Kidney epithelial cell (primary cell): ENCODE data around the gene DEPDC1. TPM values are rescaled to one million over a fixed set of nuclear protein-coding genes. Genes with fewer than 3 reads are reported as not detected.

Source experiments
- DNase-seq: peaks from one replicate; pipeline ENCODE4 v3.0.0-alpha.2; 2010; ENCODE audit warnings: low read depth
- H3K27me3 ChIP-seq: 2 replicates; pipeline ENCODE4 v1.6.0; 2011; ENCODE audit warnings: low read length; ENCODE audit not compliant: control insufficient read depth, insufficient read depth
- H3K36me3 ChIP-seq: 2 replicates; pipeline ENCODE4 v1.5.1; 2011; ENCODE audit warnings: low read length; ENCODE audit not compliant: control insufficient read depth, insufficient read depth
- H3K4me3 ChIP-seq: 2 replicates; pipeline ENCODE4 v1.5.1; 2011; ENCODE audit warnings: low read depth, mild to moderate bottlenecking, control low read depth, low read length
- total RNA-seq: library from RNA; depleted of rRNA; stranded (reverse); fragments of >200 nt; gene quantifications from 2 replicates; pipeline ENCODE4 v1.2.3, GENCODE V29; 2015
- TF ChIP-seq, protein P1 (sequence below): IDR thresholded peaks from 2 replicates; pipeline ENCODE4 v1.5.1; 2011; ENCODE audit warnings: mild to moderate bottlenecking, moderate library complexity, low read length, control low read depth, inconsistent platforms; ENCODE audit not compliant: insufficient read depth, poor library complexity, severe bottlenecking

The DEPDC1 gene
- total RNA-seq, 1 donor from 2014 or later: 10.7 TPM

DNA sequence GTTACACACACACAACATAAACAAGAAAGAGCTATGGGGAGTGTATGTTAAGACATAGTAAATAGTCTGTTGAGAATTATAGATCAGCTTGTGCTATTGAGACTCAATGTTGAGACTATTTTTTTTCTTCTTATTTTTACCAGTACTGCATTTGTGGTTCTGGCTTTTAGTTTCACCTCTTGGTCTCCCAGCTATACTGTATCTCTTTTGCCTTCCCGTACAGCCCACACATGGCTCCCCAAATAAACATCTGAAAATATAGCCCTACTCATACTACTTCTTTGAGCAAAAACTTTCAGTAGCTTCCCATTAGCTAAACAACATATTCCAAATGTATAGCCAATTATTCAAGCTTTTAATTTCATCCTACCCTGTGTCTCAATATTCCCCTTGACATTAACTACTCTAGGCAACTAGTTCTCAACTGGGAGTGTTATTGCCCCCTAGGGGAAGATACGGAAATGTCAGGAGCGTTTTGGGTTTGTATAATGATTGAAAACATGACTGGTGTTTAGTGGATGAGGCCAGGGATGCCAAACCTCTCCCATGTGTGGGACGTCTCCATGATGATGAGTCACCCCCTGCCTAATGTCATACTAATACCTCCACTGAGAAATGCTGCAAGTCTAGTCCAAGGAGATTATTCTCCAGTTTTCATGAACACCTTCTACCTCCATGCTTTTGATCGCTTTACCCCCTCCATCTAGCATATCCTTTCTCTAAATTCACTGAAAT, 53.9 kb downstream of the DEPDC1 start:
- H3K36me3 ChIP-seq: no peaks in the 10 kb centered on the region
- DNase-seq: peak; percentile 12
- H3K4me3 ChIP-seq: no peak overlapping the region
- H3K27me3 ChIP-seq: no peaks in the 10 kb centered on the region
- TF ChIP-seq, protein P1, sequence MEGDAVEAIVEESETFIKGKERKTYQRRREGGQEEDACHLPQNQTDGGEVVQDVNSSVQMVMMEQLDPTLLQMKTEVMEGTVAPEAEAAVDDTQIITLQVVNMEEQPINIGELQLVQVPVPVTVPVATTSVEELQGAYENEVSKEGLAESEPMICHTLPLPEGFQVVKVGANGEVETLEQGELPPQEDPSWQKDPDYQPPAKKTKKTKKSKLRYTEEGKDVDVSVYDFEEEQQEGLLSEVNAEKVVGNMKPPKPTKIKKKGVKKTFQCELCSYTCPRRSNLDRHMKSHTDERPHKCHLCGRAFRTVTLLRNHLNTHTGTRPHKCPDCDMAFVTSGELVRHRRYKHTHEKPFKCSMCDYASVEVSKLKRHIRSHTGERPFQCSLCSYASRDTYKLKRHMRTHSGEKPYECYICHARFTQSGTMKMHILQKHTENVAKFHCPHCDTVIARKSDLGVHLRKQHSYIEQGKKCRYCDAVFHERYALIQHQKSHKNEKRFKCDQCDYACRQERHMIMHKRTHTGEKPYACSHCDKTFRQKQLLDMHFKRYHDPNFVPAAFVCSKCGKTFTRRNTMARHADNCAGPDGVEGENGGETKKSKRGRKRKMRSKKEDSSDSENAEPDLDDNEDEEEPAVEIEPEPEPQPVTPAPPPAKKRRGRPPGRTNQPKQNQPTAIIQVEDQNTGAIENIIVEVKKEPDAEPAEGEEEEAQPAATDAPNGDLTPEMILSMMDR: peak; percentile 64

DNA sequence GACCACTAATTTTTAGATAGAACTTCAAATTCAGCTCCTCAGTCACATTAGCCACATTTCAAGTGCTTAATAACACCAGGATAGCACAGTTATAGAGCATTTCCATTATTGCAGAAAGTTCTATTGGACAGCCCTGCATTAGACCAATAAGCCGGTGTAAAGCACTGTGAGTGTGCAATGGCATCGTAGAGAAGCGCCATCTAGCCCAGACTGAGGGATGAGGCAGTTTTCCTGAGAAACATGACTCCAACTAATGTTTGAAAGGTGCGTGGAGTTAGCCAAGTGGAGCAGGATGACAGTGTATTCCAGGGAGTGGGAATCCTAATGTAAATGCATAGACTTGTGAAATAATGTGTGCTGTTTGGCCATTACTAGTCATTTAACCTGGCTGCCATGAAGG, 54.9 kb downstream of the DEPDC1 start:
- no peak for DNase-seq
- TF ChIP-seq, protein P1: no peak
- H3K4me3 ChIP-seq: no peak overlapping the region
- no peaks in the 10 kb centered on the region for H3K36me3 ChIP-seq
- H3K27me3 ChIP-seq: no peaks in the 10 kb centered on the region

DNA sequence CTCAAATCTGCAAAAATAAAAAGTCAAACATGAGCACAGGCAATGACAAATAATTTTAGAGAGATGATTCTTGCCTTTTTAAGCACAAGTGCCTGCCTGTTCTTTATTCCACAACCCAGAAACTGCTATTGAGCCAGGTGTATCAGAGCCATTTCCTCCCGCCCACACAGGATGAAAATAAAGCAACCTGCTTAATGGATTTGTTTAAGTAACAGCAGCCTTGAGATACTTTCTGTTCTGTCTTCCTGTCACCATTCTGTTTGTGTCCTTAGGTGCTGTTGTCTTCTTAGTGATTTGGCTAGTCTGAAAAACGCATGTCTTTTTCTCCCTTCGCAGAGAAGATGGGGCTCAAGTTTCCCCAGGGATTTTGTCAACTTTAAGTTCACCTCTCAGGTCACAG, 58.6 kb downstream of the DEPDC1 start:
- DNase-seq: no peak
- Histone ChIP-seq H3K36me3 (no peaks in the 10 kb centered on the region), H3K4me3 (no peak overlapping the region), H3K27me3 (no peaks in the 10 kb centered on the region)
- TF ChIP-seq, protein P1: no peak

DNA sequence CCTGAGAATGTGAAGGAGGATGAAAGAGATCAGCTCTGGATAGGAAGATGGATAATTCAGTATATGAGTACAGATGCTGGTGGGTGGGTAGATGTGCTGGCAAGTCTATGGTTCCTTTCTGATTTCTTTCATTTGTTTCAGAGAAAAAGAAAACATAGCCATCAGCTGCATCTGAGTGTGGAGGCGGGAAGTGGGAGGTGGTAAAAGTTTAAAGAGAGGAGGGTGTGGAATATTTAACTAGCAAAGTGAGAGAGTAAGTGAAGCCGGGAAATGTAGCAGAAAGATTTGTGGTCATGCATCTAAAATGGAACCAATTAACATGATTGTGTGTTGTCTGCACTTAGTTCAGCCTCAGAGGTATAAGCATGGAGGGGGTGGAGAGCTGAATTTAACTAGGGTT, 63.5 kb downstream of the DEPDC1 start:
- H3K36me3 ChIP-seq: no peaks in the 10 kb centered on the region
- TF ChIP-seq, protein P1: no peak
- no peak for DNase-seq
- no peak overlapping the region for H3K4me3 ChIP-seq
- H3K27me3 ChIP-seq: no peaks in the 10 kb centered on the region

DNA sequence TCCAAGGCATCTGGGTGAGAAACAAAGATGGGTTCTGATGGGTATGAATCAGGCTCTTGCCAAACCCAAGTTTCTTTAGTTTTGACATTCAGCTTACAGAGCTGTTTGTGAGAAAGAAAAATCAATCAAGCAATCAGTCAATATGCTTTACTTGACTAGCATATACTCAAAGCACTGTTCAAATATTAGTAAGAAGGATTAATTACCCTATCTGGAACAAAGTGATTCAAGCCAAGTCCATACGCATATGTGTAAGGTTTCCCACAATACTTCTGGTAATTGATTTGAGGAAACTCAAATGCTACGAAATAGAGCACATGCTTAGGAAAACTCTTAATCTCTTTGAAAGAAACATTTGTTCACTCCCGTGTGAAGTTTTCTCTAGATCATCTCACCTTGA, 65.8 kb downstream of the DEPDC1 start:
- Histone ChIP-seq H3K4me3 (no peak overlapping the region), H3K27me3 (no peaks in the 10 kb centered on the region), H3K36me3 (no peaks in the 10 kb centered on the region)
- no peak for DNase-seq
- TF ChIP-seq, protein P1: no peak
